OCI-LY1 (cell line): Measurements from ENCODE around the gene TATDN2.
A peak's percentile ranks its signal among the peaks of the same experiment; 100 is the strongest.

Experiments
- H2AFZ ChIP-seq: fragments of 200-600 bp; sonication (generic), shearing (Covaris generic); 2 replicates; pipeline ENCODE4 v1.6.0; 2014; ENCODE audit warnings: antibody characterized with exemption, mild to moderate bottlenecking, low read length
- H3F3A ChIP-seq: fragments of 200-600 bp; sonication (generic), shearing (Covaris generic); 2 replicates; pipeline ENCODE4 v1.6.0; 2014; ENCODE audit warnings: mild to moderate bottlenecking, antibody characterized with exemption, low read length, moderate library complexity; ENCODE audit not compliant: insufficient read depth
- H3K27ac ChIP-seq: fragments of 200-600 bp; sonication (generic); 2 replicates; pipeline ENCODE4 v1.5.1; 2014; ENCODE audit warnings: low read length, mixed run types, mild to moderate bottlenecking, low read depth; ENCODE audit not compliant: poor library complexity, severe bottlenecking
- H3K27me3 ChIP-seq: fragments of 200-600 bp; sonication (generic); 2 replicates; pipeline ENCODE4 v1.6.0; 2014; ENCODE audit warnings: antibody characterized with exemption, mild to moderate bottlenecking, low read length, moderate library complexity; ENCODE audit not compliant: insufficient read depth
- H3K36me3 ChIP-seq: fragments of 200-600 bp; sonication (generic); 2 replicates; pipeline ENCODE4 v1.6.1; 2014; ENCODE audit warnings: mild to moderate bottlenecking, antibody characterized with exemption, low read length, moderate library complexity, mixed read lengths; ENCODE audit not compliant: insufficient read depth
- H3K4me1 ChIP-seq: fragments of 200-600 bp; sonication (generic); 2 replicates; pipeline ENCODE4 v1.5.1; 2014; ENCODE audit warnings: mild to moderate bottlenecking, low read length, moderate library complexity; ENCODE audit not compliant: insufficient read depth, severe bottlenecking
- H3K4me2 ChIP-seq: fragments of 200-600 bp; sonication (generic), shearing (Covaris generic); 2 replicates; pipeline ENCODE4 v1.6.1; 2014; ENCODE audit warnings: low read length
- H3K4me3 ChIP-seq: fragments of 200-600 bp; sonication (generic); 2 replicates; pipeline ENCODE4 v1.5.1; 2014; ENCODE audit warnings: low read length, low read depth, mild to moderate bottlenecking, mixed read lengths; ENCODE audit not compliant: poor library complexity, severe bottlenecking
- H3K79me2 ChIP-seq: fragments of 200-600 bp; shearing (Covaris generic); 2 replicates; pipeline ENCODE4 v1.6.1; 2016; ENCODE audit warnings: mixed run types, low read length, mixed read lengths; ENCODE audit not compliant: insufficient read depth
- H3K9ac ChIP-seq: fragments of 200-600 bp; sonication (generic), shearing (Covaris generic); 2 replicates; pipeline ENCODE4 v1.6.1; 2014; ENCODE audit warnings: mild to moderate bottlenecking, low read length, mixed read lengths
- H3K9me2 ChIP-seq: fragments of 200-600 bp; sonication (generic), shearing (Covaris generic); 2 replicates; pipeline ENCODE4 v1.6.1; 2014; ENCODE audit warnings: low read depth, mild to moderate bottlenecking, low read length, mixed read lengths
- H3K9me3 ChIP-seq: fragments of 200-600 bp; shearing (Covaris generic); 2 replicates; pipeline ENCODE4 v1.6.1; 2014; ENCODE audit warnings: low read length, mixed read lengths
- H4K20me1 ChIP-seq: fragments of 200-600 bp; sonication (generic), shearing (Covaris generic); 2 replicates; pipeline ENCODE4 v1.6.0; 2016; ENCODE audit warnings: mild to moderate bottlenecking, low read length; ENCODE audit not compliant: insufficient read depth
- EZH2 ChIP-seq: fragments of 200-600 bp; sonication (generic), shearing (Covaris generic); IDR thresholded peaks from 2 replicates; pipeline ENCODE4 v1.8.0; 2017; ENCODE audit warnings: borderline replicate concordance, mixed run types, mild to moderate bottlenecking, antibody characterized with exemption, low read length, moderate library complexity, mixed read lengths
- TF ChIP-seq, protein P1 (sequence below): fragments of 200-600 bp; sonication (generic), shearing (Covaris generic); IDR thresholded peaks from 2 replicates; pipeline ENCODE4 v1.5.1; 2017; ENCODE audit warnings: mild to moderate bottlenecking, antibody characterized with exemption, low read length, moderate library complexity, mixed read lengths

The TATDN2 gene

DNA sequence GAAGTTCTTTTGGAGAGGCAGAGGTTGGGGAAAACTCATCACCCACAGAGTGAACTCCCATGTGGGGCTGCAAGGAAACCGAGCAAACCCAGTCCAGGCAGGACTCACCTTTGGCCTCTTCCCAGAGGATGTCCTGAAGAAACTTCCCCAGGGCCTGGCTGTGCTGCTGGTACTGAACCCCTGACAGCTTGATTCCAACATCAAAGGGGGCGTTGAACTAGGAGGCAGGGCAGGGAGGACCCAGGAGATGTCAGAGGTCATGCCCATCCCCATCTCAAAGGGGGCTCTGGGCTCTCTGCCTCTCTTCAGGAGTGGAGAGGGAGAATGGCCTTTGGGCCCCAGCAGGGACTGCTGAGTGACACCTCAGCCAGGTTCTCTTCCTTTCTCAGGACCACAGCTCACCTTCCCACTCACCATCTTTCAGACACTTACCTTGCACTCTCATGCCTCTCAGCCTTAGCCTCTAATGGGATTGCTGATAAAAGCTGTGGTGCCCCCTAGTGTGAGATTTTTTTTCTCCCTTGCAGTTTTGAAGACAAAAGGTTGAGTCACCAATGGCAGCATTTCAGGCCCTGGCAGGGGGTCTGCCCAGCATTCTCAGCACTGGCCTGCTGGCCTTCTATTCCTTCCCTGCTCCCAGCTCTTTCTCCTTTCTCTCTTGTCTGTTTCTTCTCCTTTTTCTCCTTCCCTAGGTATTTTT is 38.5 kb downstream of the TATDN2 start:
- no peak overlapping the region for H2AFZ ChIP-seq
- H3K9ac ChIP-seq: no peak overlapping the region
- H3K27ac ChIP-seq: no peak overlapping the region
- H3K27me3 ChIP-seq: no peaks in the 10 kb centered on the region
- no peak for TF ChIP-seq EZH2
- TF ChIP-seq, protein P1, sequence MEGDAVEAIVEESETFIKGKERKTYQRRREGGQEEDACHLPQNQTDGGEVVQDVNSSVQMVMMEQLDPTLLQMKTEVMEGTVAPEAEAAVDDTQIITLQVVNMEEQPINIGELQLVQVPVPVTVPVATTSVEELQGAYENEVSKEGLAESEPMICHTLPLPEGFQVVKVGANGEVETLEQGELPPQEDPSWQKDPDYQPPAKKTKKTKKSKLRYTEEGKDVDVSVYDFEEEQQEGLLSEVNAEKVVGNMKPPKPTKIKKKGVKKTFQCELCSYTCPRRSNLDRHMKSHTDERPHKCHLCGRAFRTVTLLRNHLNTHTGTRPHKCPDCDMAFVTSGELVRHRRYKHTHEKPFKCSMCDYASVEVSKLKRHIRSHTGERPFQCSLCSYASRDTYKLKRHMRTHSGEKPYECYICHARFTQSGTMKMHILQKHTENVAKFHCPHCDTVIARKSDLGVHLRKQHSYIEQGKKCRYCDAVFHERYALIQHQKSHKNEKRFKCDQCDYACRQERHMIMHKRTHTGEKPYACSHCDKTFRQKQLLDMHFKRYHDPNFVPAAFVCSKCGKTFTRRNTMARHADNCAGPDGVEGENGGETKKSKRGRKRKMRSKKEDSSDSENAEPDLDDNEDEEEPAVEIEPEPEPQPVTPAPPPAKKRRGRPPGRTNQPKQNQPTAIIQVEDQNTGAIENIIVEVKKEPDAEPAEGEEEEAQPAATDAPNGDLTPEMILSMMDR: peak; percentile 57
- H3F3A ChIP-seq: no peaks in the 10 kb centered on the region
- no peaks in the 10 kb centered on the region for H3K79me2 ChIP-seq
- no peaks in the 10 kb centered on the region for H3K9me3 ChIP-seq
- no peaks in the 10 kb centered on the region for H4K20me1 ChIP-seq
- H3K9me2 ChIP-seq: no peaks in the 10 kb centered on the region
- H3K36me3 ChIP-seq: peaks cover 42% of the 10 kb centered on the region; the same call in 1 of the 2 replicates
- no peak overlapping the region for H3K4me3 ChIP-seq
- no peak overlapping the region for H3K4me2 ChIP-seq
- peaks cover 21% of the 10 kb centered on the region for H3K4me1 ChIP-seq

GRCh38 chr3:10287936-10288574 is 39.8 kb downstream of the TATDN2 start:
- no peak overlapping the region for H3K4me3 ChIP-seq
- TF ChIP-seq, protein P1: no peak
- TF ChIP-seq EZH2: no peak
- H3K36me3 ChIP-seq: peaks cover 38% of the 10 kb centered on the region; the same call in 1 of the 2 replicates
- no peaks in the 10 kb centered on the region for H3K79me2 ChIP-seq
- no peaks in the 10 kb centered on the region for H3F3A ChIP-seq
- no peaks in the 10 kb centered on the region for H4K20me1 ChIP-seq
- no peaks in the 10 kb centered on the region for H3K27me3 ChIP-seq
- no peaks in the 10 kb centered on the region for H3K9me2 ChIP-seq
- H3K27ac ChIP-seq: no peak overlapping the region
- no peak overlapping the region for H3K4me2 ChIP-seq
- H3K4me1 ChIP-seq: peaks cover 32% of the 10 kb centered on the region
- H3K9me3 ChIP-seq: no peaks in the 10 kb centered on the region
- no peak overlapping the region for H2AFZ ChIP-seq
- H3K9ac ChIP-seq: no peak overlapping the region

DNA sequence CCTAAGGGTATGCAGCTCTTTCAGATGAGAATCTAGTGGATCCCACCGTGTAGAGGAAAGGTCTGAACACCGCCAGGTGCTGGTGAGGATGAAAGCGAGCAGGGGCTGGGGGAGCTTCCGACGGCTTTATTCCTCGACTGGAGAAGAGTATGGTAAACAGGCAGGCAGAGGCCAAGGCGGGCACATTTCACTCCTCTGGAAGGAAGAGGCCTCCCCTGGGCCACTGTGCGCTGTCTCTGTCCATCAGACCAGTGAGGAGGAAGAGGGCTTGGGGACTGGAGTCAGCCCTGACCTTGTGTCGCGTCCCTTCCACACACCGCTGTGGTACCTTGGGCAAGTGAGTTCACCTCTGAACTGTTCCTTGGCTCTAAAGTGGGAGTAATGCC is 40.3 kb downstream of the TATDN2 start:
- Histone ChIP-seq H3K79me2 (no peaks in the 10 kb centered on the region), H3K36me3 (peaks cover 38% of the 10 kb centered on the region; the same call in 1 of the 2 replicates), H3K4me3 (no peak overlapping the region), H2AFZ (no peak overlapping the region), H3K9me2 (no peaks in the 10 kb centered on the region), H3K9ac (no peak overlapping the region), H3K27ac (no peak overlapping the region), H3F3A (no peaks in the 10 kb centered on the region), H3K27me3 (no peaks in the 10 kb centered on the region), H4K20me1 (no peaks in the 10 kb centered on the region), H3K4me2 (no peak overlapping the region), H3K9me3 (no peaks in the 10 kb centered on the region), H3K4me1 (peaks cover 31% of the 10 kb centered on the region)
- no peak for TF ChIP-seq EZH2
- TF ChIP-seq, protein P1: no peak
